GM12891 (cell line): Measurements from ENCODE around the gene HMGXB3.

Experiments used
- POLR2A ChIP-seq: IDR thresholded peaks from 2 replicates; pipeline ENCODE4 v1.6.1; 2011; ENCODE audit warnings: low read depth, low read length, control low read depth
- POLR2AphosphoS5 ChIP-seq: IDR thresholded peaks from 2 replicates; pipeline ENCODE4 v1.6.1; 2011; ENCODE audit warnings: low read depth, low read length, control low read depth
- TAF1 ChIP-seq: IDR thresholded peaks from 2 replicates; pipeline ENCODE4 v1.6.1; 2011; ENCODE audit warnings: low read depth, low read length, control low read depth

GRCh38 chr5:150052956-150053712 is 52.6 kb downstream of the HMGXB3 start:
- TF ChIP-seq POLR2A = no peak
- TF ChIP-seq POLR2AphosphoS5 = no peak; the same call in 1 of the 2 replicates
- no peak for TF ChIP-seq TAF1
